Measurements from ENCODE around the gene RFC5.
A peak's percentile ranks its signal among the peaks of the same experiment; 100 is the strongest.
"Not testable (repeated sequence)": the region's sequence is repeated elsewhere in the genome, so short reads cannot be mapped to it uniquely, and the experiment has no call there.

Gene RFC5

GRCh38 chr12:118016424-118017264 is at the start of gene RFC5:
Gene RFC5, plus strand, starts transcription at chr12:118016703. Its CDS starts 125 bp downstream, at chr12:118016828.
- peak; percentile 90 for DNase-seq

GRCh38 chr12:117967043-117967442 is 49.5 kb upstream of the RFC5 start:
- no peak for DNase-seq

- no peak for DNase-seq
Observed at GRCh38 chr12:117967512-117967911, 49.0 kb upstream of the RFC5 start.

- DNase-seq: no peak
Observed at GRCh38 chr12:117968151-117968789, 48.2 kb upstream of the RFC5 start.

GRCh38 chr12:117968826-117969659 is 47.5 kb upstream of the RFC5 start, which contains the start of gene KSR2:
Gene KSR2, minus strand, starts transcription at chr12:117968990. Its CDS starts 735 bp downstream, at chr12:117968255.
- no peak for DNase-seq

- DNase-seq: no peak
Observed at GRCh38 chr12:117970334-117970733, 46.2 kb upstream of the RFC5 start.

GRCh38 chr12:117972301-117972700 is 44.2 kb upstream of the RFC5 start:
- DNase-seq: no peak

- no peak for DNase-seq
Observed at GRCh38 chr12:117975006-117975405, 41.5 kb upstream of the RFC5 start.

GRCh38 chr12:117977373-117977772 is 39.1 kb upstream of the RFC5 start:
- no peak for DNase-seq

- no peak for DNase-seq
Observed at GRCh38 chr12:117980616-117981015, 35.9 kb upstream of the RFC5 start.

- DNase-seq: no peak
Observed at GRCh38 chr12:117981267-117981666, 35.2 kb upstream of the RFC5 start.

GRCh38 chr12:117985182-117985581 is 31.3 kb upstream of the RFC5 start:
- no peak for DNase-seq

GRCh38 chr12:117986705-117987469 is 29.6 kb upstream of the RFC5 start:
- no peak for DNase-seq

GRCh38 chr12:117994551-117995438 is 21.7 kb upstream of the RFC5 start:
- DNase-seq: no peak

GRCh38 chr12:117998719-117999118 is 17.8 kb upstream of the RFC5 start:
- no peak for DNase-seq

GRCh38 chr12:117999806-118000205 is 16.7 kb upstream of the RFC5 start:
- not testable (repeated sequence) for DNase-seq

GRCh38 chr12:118010903-118011302 is 5.6 kb upstream of the RFC5 start:
- no peak for DNase-seq

GRCh38 chr12:118011377-118011776 is 5.1 kb upstream of the RFC5 start:
- no peak for DNase-seq

- no peak for DNase-seq
Observed at GRCh38 chr12:118011961-118012360, 4.5 kb upstream of the RFC5 start.

- DNase-seq: no peak
Observed at GRCh38 chr12:118013283-118013682, 3.2 kb upstream of the RFC5 start.

- no peak for DNase-seq
Observed at GRCh38 chr12:118015306-118015705, 1.2 kb upstream of the RFC5 start.
